ENCODE results near the gene SYT5. TPM values are rescaled to one million over a fixed set of nuclear protein-coding genes. Genes with fewer than 3 reads are reported as not detected.
A peak's percentile ranks its signal among the peaks of the same experiment; 100 is the strongest.

Gene SYT5
- total and polyA plus RNA-seq, 2 donors (not counting 1 experiment from before 2014, with no cell fraction given) = 0.27 to 0.94 TPM

DNA sequence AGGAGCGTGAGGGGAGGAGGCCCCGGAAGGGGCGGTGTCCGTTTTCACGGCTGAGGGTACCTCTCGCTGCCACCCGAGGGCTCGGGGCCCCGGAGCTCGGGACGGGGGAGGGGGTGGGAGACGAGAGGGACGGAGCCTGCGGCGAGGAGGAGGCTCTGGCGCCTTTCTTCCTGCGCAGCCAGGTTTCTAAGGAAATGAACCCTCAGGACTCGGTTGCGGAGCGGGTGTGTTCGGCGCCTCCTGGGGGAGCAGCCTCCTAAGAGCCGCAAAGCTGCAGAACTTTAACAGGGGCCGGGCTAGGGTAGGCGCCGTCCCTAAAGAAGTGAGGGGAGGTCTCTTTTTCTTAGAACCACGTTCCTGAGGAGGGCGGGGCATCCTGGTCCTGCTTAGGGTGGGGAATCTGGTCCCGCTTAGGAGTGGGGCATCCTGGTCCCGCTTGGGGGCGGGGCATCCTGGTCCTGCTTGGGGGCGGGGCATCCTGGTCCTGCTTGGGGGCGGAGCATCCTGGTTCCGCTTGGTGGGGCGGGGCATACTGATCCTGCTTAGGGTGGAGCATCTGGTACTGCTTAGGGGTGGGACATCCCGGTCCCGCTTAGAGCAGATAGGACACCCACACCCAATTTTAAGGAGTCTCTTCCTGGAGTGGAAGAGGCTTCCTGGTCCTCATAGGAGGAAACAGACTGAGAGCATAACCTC lies 6.2 kb downstream of the SYT5 start:
- H3K4me2 ChIP-seq (replicated peaks; ENCODE audit: low read depth, low read length, poor library complexity, severe bottlenecking) = peak overlapping the region; percentile 85
- CTCF ChIA-PET = interaction anchor here (0.5 kb wide), 1 partner anchor 403 kb away, joined by 3 read pairs; no protein-coding TSS in a partner anchor
- no peak overlapping the region for H3K27ac ChIP-seq (ENCODE audit: low read length in 2 of 2)
- H3K79me2 ChIP-seq (ENCODE audit: control insufficient read depth, insufficient read depth, low read length) = no peaks in the 10 kb centered on the region
- no peaks in the 10 kb centered on the region for H3K9me3 Mint-ChIP-seq (ENCODE audit: insufficient read depth)
- H3K4me1 ChIP-seq (ENCODE audit: control insufficient read depth in 2 of 2, insufficient read depth in 2 of 2, low read length in 2 of 2) = peaks cover 24 to 35% of the 10 kb centered on the region in 2 donors
- H4K20me1 ChIP-seq (ENCODE audit: control insufficient read depth, insufficient read depth, low read length, poor library complexity, severe bottlenecking) = no peaks in the 10 kb centered on the region
- H2AFZ ChIP-seq (ENCODE audit: insufficient read depth, low read depth, low read length, poor library complexity, severe bottlenecking) = peak overlapping the region; percentile 61
- H3K4me3 ChIP-seq (ENCODE audit: control extremely low read depth in 1 of 5, extremely low read depth in 1 of 5, insufficient read depth in 1 of 5, low read depth in 2 of 5, low read length in 4 of 5) = peak overlapping the region in 4 of 5 experiments; percentile 41 to 57 (median 52)
- H3K9me3 ChIP-seq (ENCODE audit: control extremely low read depth in 1 of 3, control insufficient read depth in 2 of 3, insufficient read depth in 1 of 3, low read length in 2 of 3) = peaks cover 0 to 45% (median 14%) of the 10 kb centered on the region in 3 donors
- H3K36me3 ChIP-seq (replicated peaks in 1 of 2; ENCODE audit: control extremely low read depth in 1 of 2, control insufficient read depth in 1 of 2, extremely low read depth in 1 of 2, insufficient read depth in 2 of 2, low read length in 1 of 2) = no peaks in the 10 kb centered on the region
- peaks cover 70% of the 10 kb centered on the region for H3K27me3 Mint-ChIP-seq
- H3K9ac ChIP-seq (ENCODE audit: low read length) = peak overlapping the region; percentile 56
- ATAC-seq (ENCODE audit: low read depth) (peak; percentile 53), DNase-seq (peak; percentile 62)
- WGBS (ENCODE audit: insufficient coverage) = 2% methylated on average over 31 of the region's 37 CpGs
- POLR2A ChIA-PET = interaction anchor here (0.8 kb wide), 1 partner anchor 210 kb away, joined by 3 read pairs; the partner anchor contains the start of gene TMEM238
- H3K27me3 ChIP-seq (replicated peaks in 1 of 4; ENCODE audit: control extremely low read depth in 1 of 4, control insufficient read depth in 3 of 4, insufficient read depth in 4 of 4, low read length in 3 of 4) = peaks cover 0 to 91% (median 48%) of the 10 kb centered on the region in 4 experiments
- H3K4me1 Mint-ChIP-seq = peaks cover 24% of the 10 kb centered on the region
- intact Hi-C loops (cut with micrococcal nuclease) = no loop called here
- peak overlapping the region; percentile 69 for H3K4me3 Mint-ChIP-seq
- TF ChIP-seq, protein P1, sequence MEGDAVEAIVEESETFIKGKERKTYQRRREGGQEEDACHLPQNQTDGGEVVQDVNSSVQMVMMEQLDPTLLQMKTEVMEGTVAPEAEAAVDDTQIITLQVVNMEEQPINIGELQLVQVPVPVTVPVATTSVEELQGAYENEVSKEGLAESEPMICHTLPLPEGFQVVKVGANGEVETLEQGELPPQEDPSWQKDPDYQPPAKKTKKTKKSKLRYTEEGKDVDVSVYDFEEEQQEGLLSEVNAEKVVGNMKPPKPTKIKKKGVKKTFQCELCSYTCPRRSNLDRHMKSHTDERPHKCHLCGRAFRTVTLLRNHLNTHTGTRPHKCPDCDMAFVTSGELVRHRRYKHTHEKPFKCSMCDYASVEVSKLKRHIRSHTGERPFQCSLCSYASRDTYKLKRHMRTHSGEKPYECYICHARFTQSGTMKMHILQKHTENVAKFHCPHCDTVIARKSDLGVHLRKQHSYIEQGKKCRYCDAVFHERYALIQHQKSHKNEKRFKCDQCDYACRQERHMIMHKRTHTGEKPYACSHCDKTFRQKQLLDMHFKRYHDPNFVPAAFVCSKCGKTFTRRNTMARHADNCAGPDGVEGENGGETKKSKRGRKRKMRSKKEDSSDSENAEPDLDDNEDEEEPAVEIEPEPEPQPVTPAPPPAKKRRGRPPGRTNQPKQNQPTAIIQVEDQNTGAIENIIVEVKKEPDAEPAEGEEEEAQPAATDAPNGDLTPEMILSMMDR (IDR thresholded peaks at IDR 0.05) = no peak
- TF ChIP-seq EZH2 (IDR thresholded peaks at IDR 0.05; ENCODE audit: borderline replicate concordance, insufficient read depth, low read depth, low read length, poor library complexity, severe bottlenecking) = peak; percentile 18
- no peak overlapping the region for H3K27ac Mint-ChIP-seq

DNA sequence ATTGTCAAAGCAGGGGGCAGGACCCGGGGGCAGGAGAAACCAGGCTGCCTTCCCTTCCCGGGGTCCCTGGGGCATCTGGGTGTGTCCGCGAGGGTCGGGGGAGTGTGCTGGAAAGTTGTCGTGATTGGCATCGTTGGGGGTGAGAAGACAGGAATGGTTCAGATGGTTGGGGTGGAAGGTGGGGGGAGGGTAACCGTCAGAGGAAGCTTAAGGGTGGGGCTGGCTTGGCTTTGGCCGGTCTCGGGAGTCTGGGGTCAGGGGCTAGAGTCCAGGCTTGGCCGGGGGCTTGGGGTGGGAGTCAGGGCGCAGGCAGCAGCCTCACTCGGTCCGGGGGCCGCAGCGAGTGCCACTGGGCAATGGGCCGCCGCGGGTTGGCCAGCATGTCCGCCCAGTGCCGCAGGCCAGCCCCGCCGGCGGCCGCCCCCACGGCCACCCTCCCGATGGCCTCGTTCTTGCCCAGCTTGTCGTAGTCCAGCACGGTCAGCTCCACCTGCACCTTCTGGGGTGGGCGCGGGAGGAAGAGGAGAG lies 6.8 kb downstream of the SYT5 start:
- peaks cover 20% of the 10 kb centered on the region for H3K4me1 Mint-ChIP-seq
- no peaks in the 10 kb centered on the region for H3K36me3 ChIP-seq (replicated peaks in 1 of 2; ENCODE audit: control extremely low read depth in 1 of 2, control insufficient read depth in 1 of 2, extremely low read depth in 1 of 2, insufficient read depth in 2 of 2, low read length in 1 of 2)
- H3K4me3 Mint-ChIP-seq = peak overlapping the region; percentile 69
- no peaks in the 10 kb centered on the region for H3K79me2 ChIP-seq (ENCODE audit: control insufficient read depth, insufficient read depth, low read length)
- H3K27ac ChIP-seq (ENCODE audit: low read length in 2 of 2) = no peak overlapping the region
- H3K27me3 Mint-ChIP-seq = peaks cover 71% of the 10 kb centered on the region
- peak overlapping the region in 4 of 5 experiments; percentile 41 to 57 (median 52) for H3K4me3 ChIP-seq (ENCODE audit: control extremely low read depth in 1 of 5, extremely low read depth in 1 of 5, insufficient read depth in 1 of 5, low read depth in 2 of 5, low read length in 4 of 5)
- DNase-seq (no peak), ATAC-seq (ENCODE audit: low read depth) (no peak)
- no peaks in the 10 kb centered on the region for H3K9me3 Mint-ChIP-seq (ENCODE audit: insufficient read depth)
- intact Hi-C loops (cut with micrococcal nuclease) = no loop called here
- POLR2A ChIA-PET = no interaction called here
- no peaks in the 10 kb centered on the region for H4K20me1 ChIP-seq (ENCODE audit: control insufficient read depth, insufficient read depth, low read length, poor library complexity, severe bottlenecking)
- H3K4me1 ChIP-seq (ENCODE audit: control insufficient read depth in 2 of 2, insufficient read depth in 2 of 2, low read length in 2 of 2) = peaks cover 18 to 29% of the 10 kb centered on the region in 2 donors
- 4% methylated on average over 31 of the region's 32 CpGs for WGBS (ENCODE audit: insufficient coverage)
- peak overlapping the region; percentile 61 for H2AFZ ChIP-seq (ENCODE audit: insufficient read depth, low read depth, low read length, poor library complexity, severe bottlenecking)
- H3K27ac Mint-ChIP-seq = no peak overlapping the region
- CTCF ChIA-PET = no interaction called here
- peaks cover 0 to 41% (median 14%) of the 10 kb centered on the region in 3 donors for H3K9me3 ChIP-seq (ENCODE audit: control extremely low read depth in 1 of 3, control insufficient read depth in 2 of 3, insufficient read depth in 1 of 3, low read length in 2 of 3)
- TF ChIP-seq, protein P1 (IDR thresholded peaks at IDR 0.05) = no peak
- TF ChIP-seq EZH2 (IDR thresholded peaks at IDR 0.05; ENCODE audit: borderline replicate concordance, insufficient read depth, low read depth, low read length, poor library complexity, severe bottlenecking) = no peak
- H3K4me2 ChIP-seq (replicated peaks; ENCODE audit: low read depth, low read length, poor library complexity, severe bottlenecking) = peak overlapping the region; percentile 85
- H3K27me3 ChIP-seq (replicated peaks in 1 of 4; ENCODE audit: control extremely low read depth in 1 of 4, control insufficient read depth in 3 of 4, insufficient read depth in 4 of 4, low read length in 3 of 4) = peaks cover 0 to 87% (median 46%) of the 10 kb centered on the region in 4 experiments
- H3K9ac ChIP-seq (ENCODE audit: low read length) = peak overlapping the region; percentile 56

Data from B cell (primary cell).